Activated naive CD8-positive, alpha-beta T cell treated with anti-CD3 and anti-CD28 coated beads, Interleukin-2, amount 10 ng/mL, durations not matched to agents 7 days and 5 days (primary cell): ENCODE results near the gene KCP. TPM values are rescaled to one million over a fixed set of nuclear protein-coding genes. Genes with fewer than 3 reads are reported as not detected.

Experiments
- ATAC-seq: fragments of 150-1000 bp; cut with Tn5 transposase; one replicate; pipeline ENCODE4 v1.10.0; 2021; ENCODE audit warnings: low read depth, moderate library complexity
- POLR2A ChIA-PET: fragments of 350-600 bp; sonication (Branson Sonifier 250); formaldehyde crosslinking; loops from one replicate; lab custom pipeline; 2021; ENCODE audit warnings: antibody characterized with exemption; lab: Charles Lee
- DNase-seq: peaks from one replicate; pipeline ENCODE4 v3.0.0; 2021
- H3K27ac Mint-ChIP-seq: one replicate; pipeline ENCODE4 v1.8.0; 2022; ENCODE audit warnings: mild to moderate bottlenecking, mixed read lengths
- H3K27me3 Mint-ChIP-seq: one replicate; pipeline ENCODE4 v1.8.0; 2022; ENCODE audit warnings: mild to moderate bottlenecking, moderate library complexity, mixed read lengths
- H3K36me3 Mint-ChIP-seq: one replicate; pipeline ENCODE4 v1.8.0; 2021; ENCODE audit warnings: mild to moderate bottlenecking, mixed read lengths
- H3K4me1 Mint-ChIP-seq: one replicate; pipeline ENCODE4 v1.8.0; 2021; ENCODE audit warnings: mixed read lengths
- H3K4me3 Mint-ChIP-seq: one replicate; pipeline ENCODE4 v1.8.0; 2022; ENCODE audit warnings: mild to moderate bottlenecking, moderate library complexity, mixed read lengths
- H3K9me3 Mint-ChIP-seq: one replicate; pipeline ENCODE4 v1.8.0; 2021; ENCODE audit warnings: mixed read lengths
- total RNA-seq, 2 experiments: library from RNA; stranded (reverse); gene quantifications; one replicate each; pipeline ENCODE4 v1.2.3, GENCODE V29; 2021

The KCP gene
- total RNA-seq, 2 experiments from 2014 or later, result 0.57 to 0.69 TPM

DNA sequence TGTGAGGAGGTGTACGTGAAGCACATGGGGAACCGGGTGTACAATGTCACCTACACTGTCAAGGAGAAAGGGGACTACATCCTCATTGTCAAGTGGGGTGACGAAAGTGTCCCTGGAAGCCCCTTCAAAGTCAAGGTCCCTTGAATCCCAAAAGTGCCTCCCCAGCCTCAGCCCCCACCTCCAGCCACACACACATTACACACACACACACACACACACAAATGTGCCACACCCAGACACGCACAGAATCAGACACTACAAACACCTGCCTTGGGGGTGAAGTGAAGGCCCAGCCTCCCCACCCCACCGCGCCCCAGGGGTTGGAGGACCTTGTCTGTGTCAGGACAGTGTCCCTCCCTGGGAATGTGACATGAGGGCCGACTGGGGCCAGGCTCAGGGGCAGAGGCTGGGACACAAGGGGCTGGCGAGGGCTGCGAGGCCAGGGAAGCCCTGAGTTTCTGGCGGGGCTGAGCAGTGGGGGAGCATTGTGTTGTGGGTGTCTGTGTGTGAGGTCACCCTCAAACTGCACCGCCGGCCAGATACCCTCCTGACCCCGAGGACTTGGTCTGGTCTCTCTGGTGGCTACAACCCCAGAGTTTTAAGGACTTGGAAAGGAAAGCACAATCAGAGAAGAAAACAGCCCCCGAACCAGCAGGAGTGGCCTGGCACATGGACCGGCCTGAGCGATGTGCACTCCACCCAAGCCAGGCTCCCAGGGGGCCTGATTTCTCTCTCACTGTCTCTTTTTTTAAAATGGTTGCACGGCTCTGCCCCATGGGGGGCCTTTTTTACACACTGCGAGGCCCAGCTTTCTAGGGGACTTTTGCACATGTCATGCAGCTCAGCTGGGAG is 51.9 kb downstream of the KCP start:
- Mint-ChIP-seq H3K4me3 (no peak overlapping the region), H3K27ac (no peak overlapping the region), H3K36me3 (no peaks in the 10 kb centered on the region), H3K9me3 (no peaks in the 10 kb centered on the region), H3K27me3 (peaks cover 1% of the 10 kb centered on the region), H3K4me1 (peaks cover 11% of the 10 kb centered on the region)
- DNase-seq, result no peak
- POLR2A ChIA-PET, result no interaction called here
- ATAC-seq, result no peak

DNA sequence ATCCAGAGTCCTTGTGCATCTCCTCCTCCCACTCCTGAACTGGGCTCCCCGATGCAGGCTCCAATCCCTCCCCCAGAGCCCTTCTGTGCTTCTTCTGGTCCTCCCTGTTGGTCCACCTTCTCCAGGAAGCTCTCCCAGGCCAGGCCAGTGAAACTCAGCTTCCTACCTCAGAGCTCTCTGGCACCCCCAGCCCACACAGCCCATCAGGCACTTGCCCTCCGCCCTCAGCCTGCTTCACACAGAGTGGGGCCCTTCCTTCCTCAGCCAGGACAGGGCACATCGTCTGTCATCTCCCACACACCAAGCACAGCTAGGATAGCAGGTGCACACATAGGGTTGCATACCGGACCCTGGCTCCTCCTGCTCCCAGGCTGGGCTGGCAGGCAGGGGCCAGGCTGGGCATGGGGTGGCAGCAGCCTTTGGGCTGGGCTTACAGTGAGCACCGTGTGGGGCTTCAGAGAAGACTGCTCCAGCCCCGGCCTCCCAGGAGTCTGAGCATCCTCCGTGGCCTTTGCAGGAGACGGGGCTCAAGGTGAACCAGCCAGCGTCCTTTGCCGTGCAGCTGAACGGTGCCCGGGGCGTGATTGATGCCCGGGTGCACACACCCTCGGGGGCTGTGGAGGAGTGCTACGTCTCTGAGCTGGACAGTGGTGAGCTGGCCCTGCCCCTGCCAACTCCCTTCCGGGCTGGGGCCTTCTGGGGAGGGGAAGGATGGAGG is 54.3 kb downstream of the KCP start:
- Mint-ChIP-seq H3K36me3 (no peaks in the 10 kb centered on the region), H3K27ac (no peak overlapping the region), H3K4me1 (peaks cover 2% of the 10 kb centered on the region), H3K9me3 (no peaks in the 10 kb centered on the region), H3K4me3 (no peak overlapping the region), H3K27me3 (peaks cover 1% of the 10 kb centered on the region)
- ATAC-seq (no peak), DNase-seq (no peak)
- POLR2A ChIA-PET, result no interaction called here

DNA sequence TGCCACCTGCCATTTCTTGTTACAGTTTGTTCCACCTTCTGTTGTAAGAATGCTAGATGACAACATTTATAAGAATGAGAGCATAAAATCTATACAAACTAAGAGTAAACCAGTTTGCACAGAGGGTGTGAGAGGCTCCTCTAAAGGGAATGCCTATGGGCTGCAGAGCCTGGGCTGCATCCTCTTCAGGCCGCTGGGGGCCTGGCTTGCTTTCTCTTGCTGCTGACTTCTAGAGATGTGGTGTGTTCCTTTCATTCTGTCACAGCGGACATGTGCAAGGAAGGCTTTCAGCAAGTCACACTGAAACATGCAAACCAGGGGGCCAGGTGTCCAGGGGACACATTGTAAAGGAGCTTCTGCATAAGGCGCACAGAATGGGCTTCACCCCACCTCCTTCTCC is 55.0 kb downstream of the KCP start:
- Mint-ChIP-seq H3K9me3 (no peaks in the 10 kb centered on the region), H3K4me1 (peaks cover 2% of the 10 kb centered on the region), H3K36me3 (no peaks in the 10 kb centered on the region), H3K4me3 (no peak overlapping the region), H3K27ac (no peak overlapping the region), H3K27me3 (peaks cover 1% of the 10 kb centered on the region)
- ATAC-seq, result no peak
- DNase-seq, result no peak
- POLR2A ChIA-PET, result no interaction called here

DNA sequence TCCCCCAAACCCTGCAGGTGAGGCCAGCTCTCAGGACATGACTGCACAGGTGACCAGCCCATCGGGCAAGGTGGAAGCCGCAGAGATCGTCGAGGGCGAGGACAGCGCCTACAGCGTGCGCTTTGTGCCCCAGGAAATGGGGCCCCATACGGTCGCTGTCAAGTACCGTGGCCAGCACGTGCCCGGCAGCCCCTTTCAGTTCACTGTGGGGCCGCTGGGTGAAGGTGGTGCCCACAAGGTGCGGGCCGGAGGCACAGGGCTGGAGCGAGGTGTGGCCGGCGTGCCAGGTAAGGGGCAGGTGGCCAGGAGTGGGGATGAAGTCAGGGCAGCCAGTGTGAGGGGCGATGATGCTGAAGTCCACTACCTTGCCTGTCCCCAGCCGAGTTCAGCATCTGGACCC is 56.1 kb downstream of the KCP start:
- no peak for DNase-seq
- ATAC-seq, result no peak
- H3K27ac Mint-ChIP-seq, result no peak overlapping the region
- no peaks in the 10 kb centered on the region for H3K27me3 Mint-ChIP-seq
- no peaks in the 10 kb centered on the region for H3K36me3 Mint-ChIP-seq
- no peak overlapping the region for H3K4me3 Mint-ChIP-seq
- POLR2A ChIA-PET, result no interaction called here
- H3K4me1 Mint-ChIP-seq, result no peaks in the 10 kb centered on the region
- H3K9me3 Mint-ChIP-seq, result no peaks in the 10 kb centered on the region

DNA sequence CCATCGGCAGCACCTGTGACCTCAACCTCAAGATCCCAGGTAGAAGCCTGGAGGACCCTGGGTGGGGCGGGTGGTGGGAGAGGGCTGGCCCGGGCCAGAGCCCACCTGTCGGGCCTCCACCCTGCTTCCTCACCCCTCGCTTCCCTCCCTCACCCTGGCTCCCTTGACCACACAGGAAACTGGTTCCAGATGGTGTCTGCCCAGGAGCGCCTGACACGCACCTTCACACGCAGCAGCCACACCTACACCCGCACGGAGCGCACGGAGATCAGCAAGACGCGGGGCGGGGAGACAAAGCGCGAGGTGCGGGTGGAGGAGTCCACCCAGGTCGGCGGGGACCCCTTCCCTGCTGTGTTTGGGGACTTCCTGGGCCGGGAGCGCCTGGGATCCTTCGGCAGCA is 56.7 kb downstream of the KCP start:
- Mint-ChIP-seq H3K4me1 (no peaks in the 10 kb centered on the region), H3K36me3 (no peaks in the 10 kb centered on the region), H3K27ac (no peak overlapping the region), H3K4me3 (no peak overlapping the region), H3K27me3 (no peaks in the 10 kb centered on the region), H3K9me3 (no peaks in the 10 kb centered on the region)
- ATAC-seq (no peak), DNase-seq (no peak)
- POLR2A ChIA-PET, result no interaction called here

DNA sequence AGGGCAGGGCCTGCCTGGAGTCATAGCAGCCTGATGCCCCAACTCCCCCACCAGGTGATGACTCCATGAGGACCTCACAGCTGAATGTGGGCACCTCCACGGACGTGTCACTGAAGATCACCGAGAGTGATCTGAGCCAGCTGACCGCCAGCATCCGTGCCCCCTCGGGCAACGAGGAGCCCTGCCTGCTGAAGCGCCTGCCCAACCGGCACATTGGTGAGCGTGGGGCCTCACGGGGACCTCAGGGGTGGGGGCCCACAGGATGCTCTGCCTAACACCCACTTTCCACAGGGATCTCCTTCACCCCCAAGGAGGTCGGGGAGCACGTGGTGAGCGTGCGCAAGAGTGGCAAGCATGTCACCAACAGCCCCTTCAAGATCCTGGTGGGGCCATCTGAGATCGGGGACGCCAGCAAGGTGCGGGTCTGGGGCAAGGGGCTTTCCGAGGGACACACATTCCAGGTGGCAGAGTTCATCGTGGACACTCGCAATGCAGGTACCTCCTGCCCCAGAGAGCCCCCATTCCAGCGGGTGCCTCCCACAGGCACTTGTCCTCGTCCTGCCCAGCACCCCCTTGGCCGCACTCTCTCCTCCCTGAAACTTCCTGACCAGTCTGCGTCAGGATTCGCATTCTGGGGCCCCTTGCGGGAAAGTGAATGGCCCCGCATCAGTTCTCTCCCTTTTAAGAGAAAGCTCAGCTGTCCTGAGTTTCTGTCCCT is 57.8 kb downstream of the KCP start:
- Mint-ChIP-seq H3K4me3 (no peak overlapping the region), H3K9me3 (no peaks in the 10 kb centered on the region), H3K27ac (no peak overlapping the region), H3K36me3 (no peaks in the 10 kb centered on the region), H3K4me1 (no peaks in the 10 kb centered on the region), H3K27me3 (no peaks in the 10 kb centered on the region)
- DNase-seq (no peak), ATAC-seq (no peak)
- POLR2A ChIA-PET, result no interaction called here

DNA sequence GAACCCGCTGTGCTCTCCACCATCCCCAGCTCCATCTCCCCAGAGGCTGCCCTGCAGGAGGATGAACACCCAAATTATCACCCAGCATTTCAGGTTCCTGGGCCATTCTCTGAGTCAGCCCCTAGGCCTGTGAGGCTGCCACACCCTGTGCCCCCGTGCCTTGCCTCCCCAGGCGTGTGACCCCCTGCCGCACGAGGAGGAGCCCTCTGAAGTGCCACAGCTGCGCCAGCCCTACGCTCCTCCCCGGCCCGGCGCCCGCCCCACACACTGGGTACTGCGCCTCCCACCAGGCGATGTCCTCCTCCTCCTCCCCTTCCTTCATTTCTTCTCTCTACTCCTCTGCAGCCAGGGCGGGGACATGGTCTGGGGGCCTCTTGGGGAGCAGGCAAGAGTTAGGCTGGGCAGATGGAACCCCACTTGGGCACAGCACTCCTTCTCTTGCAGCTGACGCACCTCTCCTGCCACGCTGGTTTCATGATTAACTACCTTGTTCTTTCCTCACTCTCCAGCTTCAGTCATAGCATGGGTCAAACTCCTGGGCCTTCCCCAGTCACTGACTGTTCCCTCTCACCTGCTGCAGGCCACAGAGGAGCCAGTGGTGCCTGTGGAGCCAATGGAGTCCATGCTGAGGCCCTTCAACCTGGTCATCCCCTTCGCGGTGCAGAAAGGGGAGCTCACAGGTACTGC is 60.6 kb downstream of the KCP start:
- POLR2A ChIA-PET, result no interaction called here
- ATAC-seq, result no peak
- Mint-ChIP-seq H3K27ac (no peak overlapping the region), H3K4me1 (no peaks in the 10 kb centered on the region), H3K9me3 (no peaks in the 10 kb centered on the region), H3K36me3 (no peaks in the 10 kb centered on the region), H3K27me3 (no peaks in the 10 kb centered on the region), H3K4me3 (no peak overlapping the region)
- DNase-seq, result no peak

DNA sequence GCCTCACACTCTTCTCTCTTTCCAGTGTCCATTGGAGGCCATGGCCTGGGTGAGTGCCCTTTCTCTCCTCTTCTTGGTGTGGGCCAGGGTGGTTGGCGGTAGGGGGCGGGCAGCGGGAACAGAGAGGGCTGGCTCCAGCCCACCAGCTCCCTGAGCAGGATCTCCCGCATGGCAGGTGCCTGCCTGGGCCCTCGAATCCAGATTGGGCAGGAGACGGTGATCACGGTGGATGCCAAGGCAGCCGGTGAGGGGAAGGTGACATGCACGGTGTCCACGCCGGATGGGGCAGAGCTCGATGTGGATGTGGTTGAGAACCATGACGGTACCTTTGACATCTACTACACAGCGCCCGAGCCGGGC is 61.4 kb downstream of the KCP start:
- POLR2A ChIA-PET, result no interaction called here
- Mint-ChIP-seq H3K27ac (no peak overlapping the region), H3K4me3 (no peak overlapping the region), H3K36me3 (no peaks in the 10 kb centered on the region), H3K4me1 (no peaks in the 10 kb centered on the region), H3K9me3 (no peaks in the 10 kb centered on the region), H3K27me3 (no peaks in the 10 kb centered on the region)
- DNase-seq, result no peak
- no peak for ATAC-seq

DNA sequence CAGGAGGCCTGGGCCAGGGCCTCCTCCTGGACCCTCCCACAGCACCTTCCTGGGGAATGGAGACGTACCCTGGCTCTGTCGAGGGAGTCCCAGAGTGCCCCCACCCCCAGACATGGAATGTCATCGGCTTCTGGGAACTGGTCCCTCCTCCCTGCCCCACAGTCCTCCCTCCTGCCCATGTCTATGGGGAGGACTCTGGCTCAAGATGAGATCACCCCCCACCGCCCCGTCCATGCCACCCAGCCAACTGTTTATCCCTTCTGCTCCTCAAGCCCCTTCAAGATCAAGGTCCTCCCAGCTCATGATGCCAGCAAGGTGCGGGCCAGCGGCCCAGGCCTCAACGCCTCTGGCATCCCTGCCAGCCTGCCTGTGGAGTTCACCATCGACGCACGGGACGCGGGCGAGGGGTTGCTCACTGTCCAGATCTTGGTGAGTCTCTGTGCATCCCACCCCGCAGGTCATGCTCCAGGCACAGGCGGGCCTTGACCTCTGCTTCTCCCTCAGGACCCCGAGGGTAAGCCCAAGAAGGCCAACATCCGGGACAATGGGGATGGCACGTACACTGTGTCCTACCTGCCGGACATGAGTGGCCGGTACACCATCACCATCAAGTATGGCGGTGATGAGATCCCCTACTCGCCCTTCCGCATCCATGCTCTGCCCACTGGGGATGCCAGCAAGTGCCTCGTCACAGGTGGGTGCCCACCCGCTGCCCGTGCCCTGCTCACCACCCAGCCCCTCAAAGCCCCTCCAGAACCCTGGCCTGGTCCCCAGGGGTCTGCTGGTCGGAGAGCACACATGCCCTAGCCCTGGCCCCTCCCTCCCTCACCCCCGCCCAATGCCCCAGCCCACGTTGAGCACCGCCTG is 62.0 kb downstream of the KCP start:
- Mint-ChIP-seq H3K4me1 (no peaks in the 10 kb centered on the region), H3K9me3 (no peaks in the 10 kb centered on the region), H3K4me3 (no peak overlapping the region), H3K27me3 (no peaks in the 10 kb centered on the region), H3K36me3 (no peaks in the 10 kb centered on the region), H3K27ac (no peak overlapping the region)
- POLR2A ChIA-PET, result no interaction called here
- no peak for ATAC-seq
- no peak for DNase-seq

DNA sequence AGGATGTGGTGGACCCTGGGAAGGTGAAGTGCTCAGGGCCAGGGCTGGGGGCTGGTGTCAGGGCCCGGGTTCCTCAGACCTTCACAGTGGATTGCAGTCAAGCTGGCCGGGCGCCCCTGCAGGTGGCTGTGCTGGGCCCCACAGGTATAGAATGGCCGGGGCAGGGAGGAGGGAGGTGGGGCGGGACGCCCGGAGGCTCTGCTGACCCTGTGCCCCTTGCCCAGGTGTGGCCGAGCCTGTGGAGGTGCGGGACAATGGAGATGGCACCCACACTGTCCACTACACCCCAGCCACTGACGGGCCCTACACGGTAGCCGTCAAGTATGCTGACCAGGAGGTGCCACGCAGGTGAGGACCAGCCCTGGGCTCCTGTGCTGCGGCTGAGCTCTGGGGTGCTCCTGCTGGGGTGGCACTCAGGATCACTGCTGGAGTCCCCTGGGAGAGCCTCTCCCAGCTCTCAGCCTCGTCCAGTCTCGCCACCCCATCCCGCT is 62.7 kb downstream of the KCP start:
- Mint-ChIP-seq H3K27me3 (no peaks in the 10 kb centered on the region), H3K27ac (no peak overlapping the region), H3K4me3 (no peak overlapping the region), H3K36me3 (no peaks in the 10 kb centered on the region), H3K9me3 (no peaks in the 10 kb centered on the region), H3K4me1 (no peaks in the 10 kb centered on the region)
- no peak for DNase-seq
- POLR2A ChIA-PET, result no interaction called here
- no peak for ATAC-seq

DNA sequence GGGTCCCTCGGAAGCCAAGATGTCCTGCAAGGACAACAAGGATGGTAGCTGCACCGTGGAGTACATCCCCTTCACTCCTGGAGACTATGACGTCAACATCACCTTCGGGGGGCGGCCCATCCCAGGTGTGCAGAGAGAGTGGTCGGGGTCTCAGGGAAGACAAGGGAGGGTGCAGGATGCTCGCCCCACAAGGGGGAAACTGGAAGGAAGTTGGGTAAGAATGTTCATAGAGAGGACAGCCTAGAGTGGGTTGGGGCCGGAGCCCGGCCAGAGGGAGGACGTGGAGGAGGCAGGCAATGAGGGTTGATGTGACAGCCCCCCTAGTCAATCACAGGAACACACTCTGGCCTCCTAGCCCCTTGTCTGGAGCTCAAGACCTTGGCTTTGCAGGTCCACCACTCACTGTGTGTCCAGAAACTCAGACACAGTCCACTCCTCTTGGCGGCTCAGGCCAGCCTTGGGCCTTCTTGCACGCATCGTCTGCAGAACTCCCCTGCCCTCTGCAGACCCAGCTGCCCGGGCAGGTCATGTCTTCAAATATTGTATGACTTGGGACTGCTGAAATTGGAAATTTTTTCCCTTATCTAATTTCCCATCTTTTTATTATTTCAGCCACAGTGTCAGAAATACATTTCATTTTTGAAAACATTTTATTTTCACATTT is 63.6 kb downstream of the KCP start:
- no peak for ATAC-seq
- Mint-ChIP-seq H3K4me3 (no peak overlapping the region), H3K27me3 (no peaks in the 10 kb centered on the region), H3K27ac (no peak overlapping the region), H3K9me3 (no peaks in the 10 kb centered on the region), H3K36me3 (no peaks in the 10 kb centered on the region), H3K4me1 (peaks cover 1% of the 10 kb centered on the region)
- no peak for DNase-seq
- POLR2A ChIA-PET, result no interaction called here

DNA sequence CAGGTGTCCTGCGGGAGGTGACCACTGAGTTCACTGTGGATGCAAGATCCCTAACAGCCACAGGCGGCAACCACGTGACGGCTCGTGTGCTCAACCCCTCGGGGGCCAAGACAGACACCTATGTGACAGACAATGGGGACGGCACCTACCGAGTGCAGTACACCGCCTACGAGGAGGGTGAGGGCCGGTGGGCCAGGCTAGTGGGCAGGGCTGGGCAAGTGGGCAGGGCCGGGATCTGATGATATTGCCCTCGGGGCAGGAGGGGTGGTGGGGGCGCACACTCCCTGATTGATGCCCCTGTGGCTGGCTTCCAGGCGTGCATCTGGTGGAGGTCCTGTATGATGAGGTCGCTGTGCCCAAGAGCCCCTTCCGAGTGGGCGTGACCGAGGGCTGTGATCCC is 64.5 kb downstream of the KCP start:
- H3K36me3 Mint-ChIP-seq, result no peaks in the 10 kb centered on the region

More for the DNA sequence above, 64.5 kb downstream of the KCP start:
- Mint-ChIP-seq H3K9me3 (no peaks in the 10 kb centered on the region), H3K4me3 (no peak overlapping the region), H3K4me1 (peaks cover 1% of the 10 kb centered on the region), H3K27ac (no peak overlapping the region), H3K27me3 (no peaks in the 10 kb centered on the region)
- no peak for ATAC-seq
- no peak for DNase-seq
- POLR2A ChIA-PET, result no interaction called here
